ACHN (cell line): ENCODE measurements around the gene SLC9A5.

Experiments used
- DNase-seq: peaks from one replicate; pipeline ENCODE4 v3.0.0-alpha.2; 2015
- in situ Hi-C: cut with HindIII; loops from 2 replicates; pipeline ENCODE4 v1.10.0; 2017; ENCODE audit warnings: low sequenced_read_pairs, low pct_ligation_motif_present, low pct_unique_long_range_greater_than_20kb

Gene SLC9A5

DNA sequence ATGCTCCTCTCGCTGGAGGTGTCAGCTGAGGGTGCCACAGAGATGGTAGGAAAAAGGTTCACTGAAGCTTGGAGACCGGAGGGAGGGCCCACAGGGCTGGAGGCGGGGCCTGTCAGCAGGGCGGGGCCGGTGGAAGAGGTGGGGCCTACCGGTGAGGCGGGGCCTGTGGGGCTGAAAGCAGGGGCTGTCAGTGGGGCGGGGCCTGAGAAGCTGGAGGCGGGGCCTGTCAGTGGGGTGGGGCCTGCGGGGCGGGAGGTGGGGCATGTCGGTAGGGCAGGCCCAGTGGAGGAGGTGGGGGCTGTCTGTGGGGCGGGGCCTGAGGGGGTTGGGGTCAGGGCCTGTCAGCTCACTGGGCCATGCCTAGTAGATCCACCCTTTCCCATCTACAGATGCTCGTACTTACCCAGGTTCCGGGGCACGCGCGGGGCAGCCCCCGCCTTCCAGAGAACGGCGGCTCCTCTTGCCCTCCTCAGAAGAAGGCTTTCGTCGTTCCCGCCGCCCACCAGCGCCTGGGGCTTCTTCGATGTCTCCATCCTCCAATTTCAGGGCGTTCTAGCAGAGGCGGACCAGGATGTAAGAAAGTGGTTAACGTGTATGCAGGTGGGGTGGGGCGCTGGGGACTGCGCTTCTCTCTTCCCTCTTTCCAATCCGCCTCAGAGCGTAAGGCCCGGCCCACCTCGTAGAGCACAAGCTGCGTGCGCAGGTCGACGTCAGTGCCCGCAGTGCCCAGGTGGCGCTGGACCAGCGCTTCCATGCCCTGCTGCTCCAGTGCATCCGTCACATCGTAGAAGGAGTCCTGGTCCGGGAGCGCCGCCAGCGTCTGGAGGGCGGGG is 12.0 kb upstream of the SLC9A5 start:
- in situ Hi-C loops, result no loop called here
- peak; percentile 71 for DNase-seq

DNA sequence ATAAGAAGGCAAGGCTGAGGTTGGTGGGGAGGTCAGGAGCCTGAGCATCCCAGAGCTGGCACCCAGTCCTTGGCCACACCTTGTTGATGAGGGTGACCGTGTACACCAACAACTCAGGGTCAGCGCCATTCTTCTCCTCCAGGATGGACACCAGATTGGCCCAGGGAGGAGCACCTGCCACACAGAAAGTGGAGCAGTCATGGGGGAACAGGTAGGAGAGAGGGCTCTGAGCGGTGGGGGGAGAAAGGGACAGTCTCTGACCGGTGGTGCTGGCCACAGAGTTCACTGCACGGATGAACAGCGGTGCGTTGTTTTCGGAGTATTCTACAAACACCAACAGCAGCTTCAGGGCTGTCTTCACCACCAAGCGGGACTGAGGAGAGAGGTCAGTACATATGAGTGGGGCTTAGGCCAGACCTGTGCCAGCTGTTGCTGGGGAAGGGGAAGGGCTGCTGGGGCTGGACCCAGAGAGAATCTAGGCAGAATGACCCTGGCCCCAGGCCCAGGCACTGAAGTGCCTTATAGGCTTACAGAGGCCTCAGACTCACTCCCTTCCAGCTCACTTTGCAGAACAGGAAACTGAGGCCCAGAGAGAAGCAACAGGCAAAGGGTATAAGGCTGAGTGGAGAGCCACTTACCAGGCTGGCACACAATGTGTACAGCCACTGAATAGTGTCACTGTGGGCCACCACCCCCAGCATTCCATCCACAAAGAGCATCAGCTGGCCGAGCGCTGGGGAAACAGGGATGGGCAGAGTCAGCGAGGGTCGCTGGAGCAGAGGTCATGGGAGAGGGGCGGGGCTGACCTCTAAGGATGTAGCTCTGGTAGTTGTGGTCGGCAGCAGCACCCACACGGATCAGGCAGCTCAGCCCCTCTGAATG is 11.1 kb upstream of the SLC9A5 start:
- DNase-seq, result no peak
- in situ Hi-C loops, result no loop called here

GRCh38 chr16:67238278-67238575 is 10.6 kb upstream of the SLC9A5 start:
- in situ Hi-C loops, result no loop called here
- DNase-seq, result no peak

- no peak for DNase-seq
- in situ Hi-C loops, result no loop called here
Measured at GRCh38 chr16:67238806-67239470, 9.8 kb upstream of the SLC9A5 start.

DNA sequence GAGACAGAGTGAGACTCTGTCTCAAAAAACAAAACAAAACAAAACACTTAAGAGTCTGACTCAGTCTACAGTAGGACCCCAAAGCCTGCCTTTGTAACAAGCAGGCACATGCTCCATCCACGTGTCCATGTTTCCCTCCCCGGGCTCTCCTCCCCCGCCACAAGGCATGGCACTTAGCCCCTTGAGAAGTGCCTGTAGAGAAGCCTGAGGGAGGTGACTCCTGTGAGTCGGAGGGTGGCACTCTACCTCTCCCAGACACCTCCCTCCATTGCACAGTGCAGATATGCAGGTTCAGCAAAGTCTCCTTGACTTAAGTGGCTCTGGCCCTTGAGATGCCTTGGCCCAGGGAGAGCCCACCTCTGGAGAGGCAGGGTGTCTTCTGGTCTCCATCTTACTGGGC is 8.3 kb upstream of the SLC9A5 start:
- DNase-seq, result no peak
- in situ Hi-C loops, result no loop called here

GRCh38 chr16:67241008-67241900 is 7.5 kb upstream of the SLC9A5 start:
- peak; percentile 79 for DNase-seq
- in situ Hi-C loops, result no loop called here

GRCh38 chr16:67242138-67242730 is 6.5 kb upstream of the SLC9A5 start:
- DNase-seq, result no peak
- in situ Hi-C loops, result no loop called here

GRCh38 chr16:67243481-67243880 is 5.3 kb upstream of the SLC9A5 start:
- no peak for DNase-seq
- in situ Hi-C loops, result no loop called here

DNA sequence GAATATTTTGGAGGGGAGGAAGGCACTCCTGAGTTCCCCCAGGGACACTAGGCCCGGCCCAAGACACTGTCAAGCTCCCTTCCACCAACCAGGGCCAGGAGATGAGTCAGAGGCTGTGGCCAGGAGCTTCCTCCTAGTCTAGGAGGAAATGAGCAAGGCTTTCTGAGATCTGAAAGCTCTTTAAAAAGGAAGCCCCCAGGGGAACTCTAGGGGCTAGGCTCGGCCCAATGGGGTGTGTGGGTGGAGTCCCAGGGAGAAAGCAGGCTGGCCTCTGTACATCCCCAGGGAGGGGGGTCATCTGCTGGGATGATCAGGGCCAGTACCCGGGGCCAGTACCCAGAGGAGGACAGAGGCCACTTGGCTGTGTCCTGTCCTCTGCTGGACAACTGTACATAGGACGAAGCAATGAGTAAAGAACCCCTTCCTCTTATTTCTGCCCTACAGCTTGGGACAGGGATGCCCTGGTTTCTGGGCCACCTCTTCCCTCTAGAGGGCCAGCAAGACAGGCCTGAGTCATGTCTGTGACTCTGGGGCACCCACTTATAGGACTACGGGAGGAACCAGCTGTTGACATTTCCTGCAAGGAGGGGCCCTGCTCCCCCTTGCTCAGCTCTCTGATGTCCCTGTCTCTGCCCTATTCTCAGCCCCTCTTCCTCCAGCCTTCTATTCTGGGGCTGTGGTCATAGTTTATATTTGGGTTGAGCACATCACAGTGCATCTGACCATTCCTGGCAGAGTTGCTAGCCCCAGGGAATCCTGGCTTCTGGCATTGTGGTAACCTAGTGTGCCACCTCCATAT is 4.2 kb upstream of the SLC9A5 start:
- in situ Hi-C loops, result no loop called here
- DNase-seq, result peak; percentile 91

- DNase-seq, result no peak
- in situ Hi-C loops, result no loop called here
Measured at GRCh38 chr16:67245186-67245585, 3.6 kb upstream of the SLC9A5 start.

- in situ Hi-C loops, result no loop called here
- DNase-seq, result no peak
Measured at GRCh38 chr16:67245674-67246080, 3.1 kb upstream of the SLC9A5 start.

DNA sequence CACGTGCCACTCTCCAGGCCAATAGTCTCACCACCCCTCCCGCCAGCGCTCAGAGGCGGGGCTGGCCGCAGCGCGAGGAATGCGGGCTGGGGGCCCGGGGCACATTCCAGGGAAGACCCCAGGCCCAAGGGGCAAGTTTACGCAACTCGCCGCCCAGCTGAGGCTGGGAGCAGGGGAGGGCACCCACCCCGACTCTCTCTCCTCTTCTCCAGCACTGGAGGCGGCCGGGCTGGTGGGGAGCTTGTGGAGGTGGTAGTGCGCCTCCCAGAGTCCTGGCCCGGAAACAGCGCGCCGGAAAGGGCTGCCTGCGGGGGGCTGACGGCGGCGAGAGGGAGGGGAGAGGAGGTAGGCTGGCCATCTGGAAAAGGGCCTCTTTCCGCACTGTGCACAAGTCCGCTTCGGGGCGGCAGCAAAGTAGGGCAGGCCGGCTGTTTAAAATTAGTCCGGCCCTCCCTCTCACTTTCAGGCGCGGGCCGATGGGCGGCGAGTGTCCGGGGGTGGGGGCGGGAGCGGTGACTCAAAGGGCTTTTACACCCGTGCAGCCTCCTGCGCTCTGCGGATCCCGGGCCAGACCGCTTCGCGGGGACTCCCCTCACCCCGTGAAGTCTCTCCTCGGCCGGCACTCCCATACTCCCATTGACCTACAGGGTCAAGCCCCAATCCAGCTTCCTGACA is 2.6 kb upstream of the SLC9A5 start:
- DNase-seq, result peak; percentile 91
- in situ Hi-C loops, result no loop called here

DNA sequence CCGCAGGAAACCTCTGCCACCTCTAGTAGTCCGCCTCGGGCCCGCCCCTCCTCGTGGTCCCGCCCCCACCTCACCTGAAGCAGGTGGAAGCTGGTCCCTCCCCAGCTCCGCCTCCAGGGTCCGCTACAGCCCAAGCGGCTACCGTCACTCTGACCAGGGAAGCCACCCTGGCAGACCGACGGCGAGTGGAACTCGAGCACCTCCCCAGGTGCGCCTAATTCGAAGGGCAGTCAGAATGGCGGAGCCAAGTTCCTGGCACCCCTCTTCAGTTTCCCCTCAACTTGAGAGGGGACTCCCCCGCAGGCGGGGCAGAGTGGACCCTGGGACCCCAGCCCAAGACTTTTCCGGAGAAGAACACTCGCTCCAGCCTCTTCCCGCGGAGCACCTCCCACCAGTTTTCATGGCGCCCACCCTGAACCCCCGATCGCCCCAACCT is 2.0 kb upstream of the SLC9A5 start:
- peak; percentile 48 for DNase-seq

GRCh38 chr16:67247192-67248072 is 1.3 kb upstream of the SLC9A5 start, which contains the start of gene FHOD1:
Gene FHOD1 (minus strand): TSS chr16:67247481. CDS start chr16:67247410, 71 bp downstream.
- in situ Hi-C loops, result no loop called here
- DNase-seq, result peak; percentile 98

More for the DNA sequence above, 2.0 kb upstream of the SLC9A5 start:
- in situ Hi-C loops, result no loop called here

DNA sequence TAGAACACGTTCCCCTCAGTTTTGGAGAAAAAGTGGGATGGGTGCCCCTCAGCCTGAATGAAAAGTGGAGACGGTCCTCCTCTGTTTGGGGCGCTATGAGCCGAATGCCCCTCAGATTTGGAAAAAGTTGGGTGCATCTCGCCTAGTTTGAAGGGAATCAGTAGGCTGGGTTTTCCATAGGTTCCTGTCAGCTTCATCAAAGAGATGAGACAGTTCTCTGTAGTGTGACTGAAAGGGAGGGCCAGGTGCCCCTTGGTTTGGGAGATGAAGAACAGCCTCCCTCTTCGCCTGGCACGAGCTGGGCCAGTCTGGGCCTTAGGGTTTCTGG is 742 bp upstream of the SLC9A5 start:
- DNase-seq, result peak; percentile 33
- in situ Hi-C loops, result no loop called here
